HTR-8/SVneo (cell line): ENCODE results near the gene SH2B3.

Experiments
- DNase-seq: peaks from one replicate; pipeline ENCODE4 v3.0.0; 2011; ENCODE audit warnings: low spot score, mixed read lengths; ENCODE audit not compliant: insufficient read length
- FAIRE-seq: peaks from 2 replicates; lab custom pipeline; 2011; peaks lifted over from hg19 to GRCh38; lab: Jason Lieb, UNC

Gene SH2B3

DNA sequence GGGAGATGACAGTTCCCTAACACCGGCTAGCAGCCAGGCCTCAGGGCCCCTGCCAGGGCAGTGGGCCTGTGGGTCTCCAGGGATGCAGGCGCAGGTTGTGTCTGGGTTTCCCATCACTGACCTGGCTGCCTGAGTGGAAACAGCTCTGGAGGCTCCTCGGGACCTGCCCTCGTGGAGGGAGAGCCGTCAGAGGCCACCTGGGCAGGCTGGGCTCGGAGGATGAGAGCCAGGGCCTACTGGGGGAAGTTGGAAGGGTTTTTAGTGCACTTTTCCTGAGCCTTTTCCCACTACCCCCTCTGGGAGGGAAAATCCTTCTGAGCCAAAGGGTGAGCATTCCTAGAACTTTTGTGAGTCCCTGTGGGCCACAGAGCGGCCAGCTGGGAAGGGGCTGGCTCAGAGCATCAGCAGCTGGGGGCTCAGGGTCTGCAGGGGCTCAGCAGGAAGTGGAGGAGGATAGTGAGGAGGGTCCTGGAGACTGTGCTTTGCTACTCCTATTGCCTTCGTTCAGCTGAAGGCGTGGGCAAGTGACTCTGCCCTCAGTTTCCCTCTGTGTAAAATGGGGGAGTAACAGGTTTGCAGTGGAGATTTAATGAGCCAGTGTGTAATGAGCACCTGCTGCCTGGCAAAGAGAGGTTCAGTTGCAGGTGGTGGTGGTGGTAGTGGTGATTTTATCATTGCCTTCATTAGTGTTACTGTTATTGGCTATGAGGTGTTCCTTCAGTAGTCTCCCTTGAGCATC is 1.8 kb downstream of the SH2B3 start:
- DNase-seq (no peak), FAIRE-seq (no peak)

DNA sequence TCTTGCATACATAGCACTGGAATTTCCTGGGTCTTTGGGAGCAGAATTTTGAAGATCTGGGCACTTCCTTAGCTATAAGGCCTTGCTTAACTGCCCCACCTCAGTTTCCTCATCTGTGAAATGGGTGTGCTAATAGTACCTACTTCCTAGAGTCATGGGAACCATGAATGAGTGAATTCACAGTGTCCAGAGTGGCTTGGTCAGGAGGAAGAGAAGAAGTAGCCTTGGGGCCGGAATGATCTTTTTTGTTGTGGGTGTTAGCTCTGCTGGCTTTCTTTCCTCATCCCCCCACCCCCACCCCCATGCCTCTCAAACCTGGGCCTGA is 2.4 kb downstream of the SH2B3 start:
- DNase-seq (no peak), FAIRE-seq (no peak)

DNA sequence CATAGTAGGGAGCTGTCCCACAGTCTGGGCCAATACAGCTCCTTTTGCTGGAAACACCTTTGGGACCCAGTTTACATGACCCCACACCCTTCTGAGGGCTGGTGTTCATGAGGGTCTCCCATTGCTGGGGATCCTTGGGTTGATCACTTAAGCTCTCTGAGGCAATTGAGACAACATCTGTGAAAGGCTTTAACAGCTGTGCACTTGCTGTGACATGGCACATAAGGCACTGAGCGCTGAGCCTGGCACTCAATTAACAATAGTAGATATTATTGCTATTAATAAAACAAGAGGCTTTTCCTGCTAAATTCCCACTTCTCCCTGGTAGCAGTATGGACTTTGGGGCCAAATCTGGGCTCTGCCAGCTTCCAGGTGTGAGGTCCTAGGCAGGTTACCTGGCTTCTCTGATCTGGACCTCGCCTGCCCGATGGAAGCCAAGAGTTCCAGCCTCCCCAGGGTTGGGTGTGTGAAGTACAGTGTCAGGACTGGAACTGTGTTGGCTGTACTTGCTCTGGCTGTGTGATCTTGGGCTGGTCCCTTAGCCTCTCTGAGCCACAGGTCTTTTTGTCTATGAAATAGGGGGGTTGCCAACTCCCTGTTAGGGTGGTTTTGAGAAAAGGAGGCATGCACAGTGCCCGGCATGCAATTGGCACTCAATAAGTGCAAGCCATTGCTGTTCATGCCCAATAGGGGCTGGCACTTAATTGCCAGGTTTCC is 3.1 kb downstream of the SH2B3 start:
- DNase-seq (no peak), FAIRE-seq (no peak)

DNA sequence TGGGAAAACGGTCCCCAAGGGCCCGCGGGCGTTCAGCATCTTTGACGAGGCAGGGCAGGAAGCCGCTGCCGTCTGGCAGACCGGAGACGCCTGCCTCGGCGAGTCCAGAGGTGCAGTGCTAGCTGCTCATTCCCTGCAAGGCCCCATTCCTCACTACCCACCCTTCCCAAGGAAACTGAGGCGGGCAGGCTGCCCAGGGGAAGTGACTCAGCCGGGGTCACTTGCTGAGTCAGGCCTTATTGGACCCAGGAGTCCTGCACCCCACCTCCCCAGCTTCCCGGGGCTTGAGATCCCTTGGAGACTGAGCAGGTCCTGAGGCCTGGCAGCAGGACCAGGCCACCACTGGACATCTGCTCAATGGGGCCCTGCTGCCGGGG is 3.7 kb downstream of the SH2B3 start:
- FAIRE-seq (no peak), DNase-seq (no peak)

DNA sequence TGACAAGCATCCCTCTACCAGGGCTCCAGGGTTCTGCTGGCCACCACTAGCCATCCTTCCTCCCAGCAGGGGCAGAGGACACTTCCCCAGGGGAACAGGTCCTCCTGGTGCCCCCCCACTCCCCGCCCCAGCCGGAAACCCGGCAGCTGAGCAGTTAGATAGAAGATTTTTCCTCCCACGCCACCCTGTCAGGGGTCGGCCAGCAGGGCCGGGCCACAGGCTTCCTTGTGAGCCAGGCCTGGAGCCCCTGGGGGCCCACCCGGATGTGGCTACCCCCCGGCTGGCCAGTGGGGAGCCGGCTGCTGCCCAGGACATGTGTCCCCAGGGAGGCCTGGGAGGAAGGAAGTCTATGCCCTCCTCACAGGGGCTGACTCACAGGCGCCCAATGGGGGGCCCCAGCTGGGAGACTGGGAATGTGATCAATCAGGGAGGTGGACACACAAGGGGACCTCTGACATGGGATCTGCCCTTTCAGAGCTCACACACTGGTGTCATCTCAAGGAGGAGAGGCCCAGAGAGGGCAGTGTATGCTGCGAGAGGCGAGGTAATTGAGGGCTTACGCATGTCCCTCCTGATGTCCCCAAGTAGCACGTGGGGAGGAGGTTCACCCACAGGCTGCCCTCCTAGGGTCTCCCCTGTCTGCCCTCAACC is 4.2 kb downstream of the SH2B3 start:
- DNase-seq (peak; percentile 77), FAIRE-seq (no peak)

DNA sequence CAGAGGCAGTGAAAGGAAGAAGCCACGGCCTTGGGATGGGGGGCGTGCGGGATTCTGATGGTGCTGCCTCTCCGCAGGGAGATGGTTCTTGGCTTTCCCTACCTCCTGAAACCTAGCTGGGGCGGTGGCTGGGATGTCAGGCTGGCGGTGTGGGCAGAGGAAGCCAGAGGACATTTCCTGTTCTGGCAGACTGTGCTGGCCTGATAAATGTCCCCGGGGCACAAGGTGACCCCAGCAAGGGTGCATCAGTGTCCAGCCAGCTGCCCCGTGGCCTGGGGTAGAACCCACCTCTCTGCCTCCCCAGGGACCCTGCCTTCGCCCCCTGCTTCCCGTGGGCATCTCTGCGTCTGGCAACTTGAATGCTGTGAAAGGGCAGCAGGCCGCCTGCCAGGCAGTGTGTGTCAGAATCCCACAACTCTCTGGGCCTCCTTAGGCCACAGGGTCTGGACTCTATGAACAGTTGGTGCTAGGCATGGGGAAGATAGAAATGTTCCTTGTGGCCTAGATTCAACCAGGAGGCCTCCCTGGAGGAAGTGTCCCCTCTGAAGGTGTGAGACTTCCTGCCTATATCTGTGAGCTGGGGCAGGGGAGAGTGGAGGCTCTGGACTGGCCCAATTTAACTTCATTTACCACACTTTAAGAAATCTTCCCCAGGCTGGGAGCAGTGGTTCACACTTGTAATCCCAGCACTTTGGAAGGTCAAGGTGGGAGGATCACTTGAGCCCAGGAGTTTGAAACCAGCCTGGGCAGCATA is 4.9 kb downstream of the SH2B3 start:
- DNase-seq (no peak), FAIRE-seq (peak; percentile 9)

DNA sequence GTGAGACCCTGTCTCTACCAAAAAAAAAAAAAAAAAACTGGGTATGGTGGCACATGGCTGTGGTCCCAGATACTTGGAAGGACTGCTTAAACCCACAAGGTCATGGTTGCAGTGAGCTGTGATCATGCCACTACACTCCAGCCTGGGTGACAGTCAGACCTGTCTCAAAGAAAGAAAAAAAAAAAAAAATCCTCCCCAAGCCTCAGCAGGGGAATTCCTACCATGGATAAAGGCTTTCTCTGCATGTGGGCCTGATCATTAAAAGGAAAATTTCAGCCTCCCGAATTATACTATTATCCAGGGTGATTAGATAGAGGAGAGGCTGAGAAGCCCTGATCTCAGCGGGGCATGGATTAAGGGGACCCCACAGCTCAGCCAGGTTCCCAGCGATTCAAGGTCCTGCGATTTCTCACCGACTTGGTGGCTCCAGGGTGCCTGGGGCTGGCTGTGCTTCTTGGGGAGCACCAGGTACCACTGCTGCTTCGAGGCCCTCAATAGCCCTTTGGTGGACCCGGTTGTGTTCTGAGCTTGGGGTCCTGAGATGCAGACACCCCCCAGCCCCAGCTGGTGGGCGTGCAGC is 5.6 kb downstream of the SH2B3 start:
- DNase-seq (no peak), FAIRE-seq (no peak)

DNA sequence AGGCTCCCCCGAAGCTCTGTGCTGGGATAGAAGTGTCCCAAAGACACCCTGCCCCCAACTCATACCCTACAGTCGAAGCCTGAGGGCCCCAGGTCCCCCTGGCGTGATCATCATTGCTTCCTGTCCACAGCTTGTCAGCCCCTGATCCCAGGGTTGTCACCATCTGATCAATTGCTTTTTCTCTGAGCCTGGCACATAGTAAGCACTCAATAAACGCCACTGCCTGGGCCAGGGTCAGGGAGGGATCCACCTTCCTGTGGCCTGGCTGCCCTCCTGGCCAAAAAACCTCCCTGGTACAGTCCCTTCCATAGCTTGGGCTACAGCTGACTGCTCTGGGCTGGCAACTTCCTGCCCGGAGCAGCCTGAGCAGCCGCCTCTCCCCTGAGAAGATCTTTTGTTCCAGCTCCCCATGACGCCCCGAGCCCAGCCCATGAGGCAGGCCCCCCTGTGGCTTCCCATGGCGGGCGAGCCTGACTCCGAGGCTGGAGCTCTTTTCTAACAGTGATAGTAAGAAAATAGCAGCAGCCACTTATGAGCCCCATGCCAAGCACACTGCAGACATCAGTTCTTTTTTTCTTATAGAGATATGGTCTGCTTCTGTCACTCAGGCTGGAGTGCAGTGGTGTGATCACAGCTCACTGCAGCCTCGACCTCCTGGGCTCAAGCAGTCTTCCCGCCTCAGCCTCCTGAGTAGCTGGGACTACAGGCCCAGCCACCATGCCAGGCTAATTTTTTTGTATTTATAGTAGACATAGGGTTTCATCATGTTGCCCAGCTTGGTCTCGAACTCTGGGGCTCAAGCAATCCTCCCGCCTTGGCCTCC is 6.5 kb downstream of the SH2B3 start:
- DNase-seq (no peak), FAIRE-seq (no peak)

DNA sequence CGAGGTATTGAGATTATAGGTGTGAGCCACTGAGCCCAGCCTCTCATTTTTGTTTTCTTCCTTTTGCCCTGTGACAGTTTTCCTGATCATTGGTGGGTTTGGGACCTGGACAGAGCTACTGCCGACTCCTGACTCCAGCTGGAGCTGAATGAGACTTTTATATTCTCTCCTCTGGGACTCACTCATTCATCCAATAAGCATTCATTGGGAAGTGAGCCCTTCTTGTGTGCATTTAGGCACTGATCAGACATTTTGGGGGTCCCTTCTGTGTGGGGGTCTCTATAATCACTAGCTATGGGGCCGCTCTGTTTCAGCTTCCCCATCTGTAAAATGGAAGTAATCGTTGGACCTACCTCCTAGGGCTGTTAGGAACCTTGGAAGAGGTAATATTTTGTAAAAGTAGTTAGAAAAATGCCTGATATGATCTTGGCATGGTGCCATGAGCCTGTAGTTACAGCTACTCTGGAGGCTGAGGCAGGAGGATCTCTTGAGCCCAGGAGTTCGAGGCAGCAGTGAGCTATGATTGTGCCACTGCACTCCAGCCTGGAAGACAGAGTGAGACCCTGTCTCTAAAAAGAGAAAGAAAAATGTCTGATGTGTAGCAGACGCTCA is 7.2 kb downstream of the SH2B3 start:
- DNase-seq (no peak), FAIRE-seq (no peak)

DNA sequence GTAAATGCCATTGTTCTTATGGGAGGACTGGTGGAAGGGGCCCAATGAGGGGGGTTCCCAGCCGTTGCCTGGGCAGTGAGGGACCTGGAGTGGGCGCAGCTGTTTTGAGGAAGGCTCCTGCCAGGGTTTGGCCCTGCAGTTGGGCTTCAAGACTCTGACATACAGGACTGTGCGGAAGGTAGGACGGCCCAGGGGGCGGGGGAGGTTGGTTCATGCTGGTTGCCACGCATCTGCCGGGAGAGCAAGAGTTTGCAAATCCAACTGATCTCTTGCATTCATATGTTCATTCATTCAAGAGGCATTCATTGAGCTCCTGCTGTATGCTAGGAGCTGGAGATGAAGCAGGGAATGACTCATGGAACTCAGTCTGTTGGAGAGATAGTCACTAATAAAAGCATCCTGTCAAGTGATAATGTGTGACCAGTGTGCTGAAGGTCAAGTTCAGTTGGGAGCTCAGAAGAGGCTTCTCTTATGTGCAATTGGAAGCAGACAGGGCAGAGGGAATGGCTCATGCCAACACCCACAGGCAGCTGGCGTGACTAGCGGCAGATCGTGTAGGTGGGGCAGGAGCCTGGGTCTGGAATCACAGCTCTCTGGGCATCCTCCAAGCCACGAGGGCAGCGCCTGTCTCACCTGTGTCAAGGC is 7.8 kb downstream of the SH2B3 start:
- no peak for DNase-seq
- FAIRE-seq, result no peak

DNA sequence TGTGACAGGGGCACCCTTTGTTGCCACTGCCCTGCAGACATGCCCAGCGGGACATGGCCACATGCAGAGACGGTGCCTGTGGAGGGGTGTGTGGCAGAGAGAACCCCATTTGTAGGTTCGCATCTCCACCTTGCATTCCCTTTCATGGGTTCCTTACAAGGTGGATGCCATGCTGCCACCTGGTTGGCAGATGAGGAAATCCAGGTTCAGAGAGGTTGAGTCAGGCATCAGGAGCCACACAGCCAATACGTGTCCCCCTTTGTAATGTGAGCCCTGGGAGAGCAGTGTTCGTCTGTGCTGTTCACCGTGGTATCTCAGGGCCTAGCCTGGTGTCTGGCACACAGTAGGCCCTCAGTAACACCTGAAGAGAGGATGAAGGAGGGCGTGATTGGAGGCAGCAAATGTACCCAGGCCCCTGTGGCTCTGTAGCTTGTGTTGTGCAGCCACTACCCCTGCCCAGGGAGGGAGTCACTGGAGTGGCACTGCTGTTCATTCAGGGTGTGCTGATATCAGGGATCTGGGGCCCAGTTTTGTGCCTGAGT is 9.1 kb downstream of the SH2B3 start:
- DNase-seq (no peak), FAIRE-seq (no peak)

DNA sequence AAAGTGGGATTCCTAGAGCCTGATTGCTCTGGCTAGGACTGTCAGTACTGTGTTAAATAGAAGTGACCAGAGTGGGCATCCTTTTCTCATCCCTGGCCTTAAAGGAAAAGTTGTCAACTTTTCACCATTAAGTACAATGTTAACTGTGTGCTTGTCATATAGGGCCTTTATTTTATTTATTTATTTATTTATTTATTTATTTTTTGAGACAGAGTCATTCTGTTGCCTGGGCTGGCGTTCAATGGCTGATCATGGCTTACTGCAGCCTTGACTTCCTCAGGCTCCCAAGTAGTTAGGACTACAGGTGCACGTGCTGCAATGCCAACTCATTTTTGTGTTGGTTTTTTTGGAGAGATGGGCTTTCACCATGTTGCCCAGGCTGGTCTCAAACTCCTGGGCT is 11.6 kb downstream of the SH2B3 start:
- DNase-seq (no peak), FAIRE-seq (no peak)

DNA sequence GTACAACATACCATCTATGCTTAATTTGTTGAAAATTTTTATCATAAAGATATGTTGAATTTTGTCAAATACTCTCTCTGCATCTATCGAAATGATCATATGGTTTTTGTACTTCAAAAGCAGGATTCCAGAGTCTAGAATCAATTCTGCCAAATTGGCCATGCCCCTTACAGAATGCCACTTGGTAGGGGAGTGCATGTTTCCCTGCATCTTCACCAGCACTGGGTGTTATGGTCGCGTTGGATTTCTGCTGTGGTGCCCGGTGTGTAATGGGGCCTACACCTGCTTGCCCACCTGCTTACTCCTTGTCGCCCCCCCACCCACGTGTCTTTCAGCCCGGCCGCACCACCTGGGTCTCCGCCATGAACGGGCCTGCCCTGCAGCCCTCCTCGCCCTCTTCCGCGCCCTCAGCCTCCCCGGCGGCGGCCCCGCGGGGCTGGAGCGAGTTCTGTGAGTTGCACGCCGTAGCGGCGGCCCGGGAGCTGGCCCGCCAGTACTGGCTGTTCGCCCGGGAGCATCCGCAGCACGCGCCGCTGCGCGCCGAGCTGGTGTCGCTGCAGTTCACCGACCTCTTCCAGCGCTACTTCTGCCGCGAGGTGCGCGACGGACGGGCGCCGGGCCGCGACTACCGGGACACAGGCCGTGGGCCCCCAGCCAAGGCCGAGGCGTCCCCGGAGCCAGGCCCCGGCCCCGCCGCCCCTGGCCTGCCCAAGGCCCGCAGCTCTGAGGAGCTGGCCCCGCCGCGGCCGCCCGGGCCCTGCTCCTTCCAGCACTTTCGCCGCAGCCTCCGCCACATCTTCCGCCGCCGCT is 12.3 kb downstream of the SH2B3 start:
- FAIRE-seq (no peak), DNase-seq (no peak)

DNA sequence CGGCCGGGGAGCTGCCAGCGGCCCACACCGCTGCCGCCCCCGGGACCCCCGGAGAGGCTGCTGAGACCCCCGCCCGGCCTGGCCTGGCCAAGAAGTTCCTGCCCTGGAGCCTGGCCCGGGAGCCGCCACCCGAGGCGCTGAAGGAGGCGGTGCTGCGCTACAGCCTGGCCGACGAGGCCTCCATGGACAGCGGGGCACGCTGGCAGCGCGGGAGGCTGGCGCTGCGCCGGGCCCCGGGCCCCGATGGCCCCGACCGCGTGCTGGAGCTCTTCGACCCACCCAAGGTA is 12.8 kb downstream of the SH2B3 start:
- DNase-seq (no peak), FAIRE-seq (no peak)

DNA sequence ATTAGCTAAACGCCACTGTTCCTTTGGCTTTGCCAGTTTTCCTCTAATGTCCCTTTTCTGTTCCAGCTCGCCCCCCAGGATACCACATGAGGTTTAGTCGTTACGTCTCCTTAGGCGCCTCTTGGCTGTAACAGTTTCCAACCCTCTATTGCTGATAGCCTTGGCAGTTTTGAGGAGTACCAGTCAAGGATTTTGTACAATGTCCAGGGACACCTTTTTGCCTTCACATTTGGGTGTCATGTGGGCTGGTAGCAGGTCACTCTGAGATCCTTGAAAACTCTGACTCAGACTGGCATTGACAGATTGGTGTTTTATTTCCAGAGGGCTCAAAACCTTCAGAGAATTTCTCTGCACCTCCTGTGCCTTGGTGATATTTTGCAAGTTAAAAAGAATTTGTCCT is 14.1 kb downstream of the SH2B3 start:
- no peak for DNase-seq
- no peak for FAIRE-seq

DNA sequence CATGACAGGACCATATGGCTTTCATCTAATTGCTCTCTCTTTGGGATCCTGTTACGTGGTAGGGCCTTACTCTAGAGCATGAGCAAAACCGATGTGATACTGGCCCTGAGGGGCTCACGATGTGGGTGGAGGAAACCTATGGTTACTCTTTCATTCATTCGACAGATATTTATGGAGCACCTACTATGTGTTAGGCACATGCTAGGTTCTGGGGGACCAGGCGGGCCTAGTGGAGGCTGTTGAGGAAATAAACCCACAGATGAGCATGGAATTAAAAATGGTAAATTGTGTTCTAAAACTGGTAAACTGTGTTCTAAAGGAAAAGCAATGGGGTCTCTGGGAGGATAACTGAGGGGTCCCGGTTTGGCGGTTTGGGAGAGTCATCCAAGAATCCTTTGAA is 14.8 kb downstream of the SH2B3 start:
- DNase-seq, result no peak
- FAIRE-seq, result no peak

DNA sequence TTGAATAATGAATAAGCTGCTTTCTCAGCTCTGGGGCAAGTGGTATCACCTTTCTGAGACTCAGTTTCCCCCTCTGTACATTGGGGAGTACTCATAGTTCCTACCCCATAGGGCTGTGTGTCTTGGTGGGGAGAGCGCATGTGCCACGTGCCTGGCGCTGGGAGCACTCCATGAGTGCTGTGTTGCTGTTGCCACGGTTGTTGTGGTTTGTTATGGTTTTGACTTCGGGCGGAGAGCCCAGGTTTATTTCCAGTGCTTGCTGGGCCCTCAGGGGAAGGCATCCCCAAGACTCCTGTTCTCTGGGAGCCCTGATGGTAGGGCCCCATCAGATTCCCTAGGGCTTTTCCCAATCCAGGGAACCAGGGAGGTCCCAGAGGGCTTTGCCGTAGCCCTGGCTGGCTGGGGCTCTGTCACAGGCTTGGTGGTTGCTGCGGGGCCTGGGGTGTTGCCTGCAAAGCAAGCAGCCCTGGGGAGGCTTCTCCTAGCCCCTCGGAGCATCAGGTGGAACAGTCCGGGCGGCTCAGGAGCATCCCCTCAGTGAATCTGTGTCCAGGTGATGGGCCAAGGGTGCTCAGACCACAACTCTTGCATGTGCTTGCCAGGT is 18.6 kb downstream of the SH2B3 start:
- FAIRE-seq, result no peak
- no peak for DNase-seq

DNA sequence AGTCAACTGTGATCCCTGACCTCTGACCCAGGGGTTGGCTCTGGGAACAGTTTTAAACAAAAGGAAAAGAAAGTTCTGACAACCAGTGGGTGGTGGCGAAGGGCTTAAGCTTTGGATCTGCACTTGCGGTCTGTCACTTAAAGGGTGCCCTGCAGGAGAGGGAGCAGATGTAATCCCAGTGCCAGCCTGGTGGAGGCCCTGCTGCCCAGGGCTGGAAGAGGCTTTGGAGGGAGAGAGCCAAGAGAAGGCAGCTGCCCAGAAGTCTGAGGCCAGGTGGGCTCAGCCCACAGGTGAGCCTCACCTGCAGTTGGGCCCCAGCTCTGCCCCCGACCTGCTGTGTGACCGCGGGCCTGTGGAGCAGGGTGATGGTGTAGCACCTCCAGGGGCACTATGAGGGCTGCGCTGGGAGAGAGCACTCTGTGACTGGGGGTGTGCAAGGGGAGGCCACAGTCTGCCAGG is 19.1 kb downstream of the SH2B3 start:
- FAIRE-seq, result no peak
- DNase-seq, result no peak
